ENCODE measurements around the gene RBMS2.
"Not testable (repeated sequence)": the region's sequence is repeated elsewhere in the genome, so short reads cannot be mapped to it uniquely, and the experiment has no call there.

The RBMS2 gene

GRCh38 chr12:56518570-56518969 is 3.0 kb upstream of the RBMS2 start:
- DNase-seq (ENCODE audit: low read depth) = no peak

DNA sequence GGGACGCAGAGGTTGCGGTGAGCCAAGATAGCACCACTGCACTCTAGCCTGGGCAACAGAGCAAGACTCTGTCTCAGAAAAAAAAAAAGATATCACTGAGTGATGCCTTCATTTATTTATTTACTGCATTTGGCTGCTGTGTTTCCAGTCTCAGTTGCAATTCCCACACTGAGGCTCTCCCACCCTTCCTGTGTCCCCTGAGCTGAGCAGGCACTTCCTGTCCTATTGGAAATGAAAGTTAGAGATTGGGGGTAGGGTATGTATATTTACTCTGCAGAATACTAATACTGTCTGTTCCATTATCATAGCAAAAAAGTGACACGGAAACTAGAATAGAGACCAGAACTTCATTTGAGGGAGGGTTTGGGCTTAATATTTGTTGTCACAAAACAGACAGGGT is 1.6 kb upstream of the RBMS2 start:
- no peak for DNase-seq (ENCODE audit: low read depth)

DNA sequence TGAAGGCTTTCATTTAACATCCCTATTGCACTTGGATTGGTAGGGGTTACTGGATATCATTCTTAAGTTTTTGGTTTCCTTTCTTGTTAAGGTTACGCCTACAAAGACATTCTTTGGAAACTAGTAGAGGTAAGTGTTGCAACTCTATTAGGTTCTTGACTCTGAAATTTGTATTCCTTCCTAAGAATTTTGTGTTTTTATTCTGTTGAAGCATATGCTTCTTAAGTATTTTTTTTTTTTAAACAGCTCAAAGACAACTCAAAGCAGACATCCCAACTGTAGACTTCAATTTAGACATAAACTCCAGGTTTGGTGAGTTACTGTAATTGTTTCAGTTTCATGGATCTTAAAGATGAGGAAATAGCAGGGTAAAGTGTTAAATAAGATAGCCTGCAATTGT is 1.1 kb upstream of the RBMS2 start:
- no peak for DNase-seq (ENCODE audit: low read depth)

DNA sequence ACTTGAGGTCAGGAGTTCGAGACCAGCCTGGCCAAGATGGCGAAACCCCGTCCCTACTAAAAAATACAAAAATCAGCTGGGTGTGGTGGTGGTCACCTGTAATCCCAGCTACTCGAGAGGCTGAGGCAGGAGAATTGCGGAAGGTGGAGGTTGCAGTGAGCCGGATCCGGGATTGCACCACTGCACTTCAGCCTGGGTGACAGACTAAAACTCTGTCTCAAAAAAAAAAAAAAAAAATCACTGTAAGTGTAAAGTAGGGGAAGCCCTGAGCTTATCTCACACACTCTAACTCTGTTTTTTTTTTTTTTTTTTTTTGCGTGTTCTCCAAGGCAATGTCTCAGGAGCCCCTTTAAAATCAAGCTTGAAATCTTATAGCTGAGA is 421 bp upstream of the RBMS2 start:
- no peak for DNase-seq (ENCODE audit: low read depth)

DNA sequence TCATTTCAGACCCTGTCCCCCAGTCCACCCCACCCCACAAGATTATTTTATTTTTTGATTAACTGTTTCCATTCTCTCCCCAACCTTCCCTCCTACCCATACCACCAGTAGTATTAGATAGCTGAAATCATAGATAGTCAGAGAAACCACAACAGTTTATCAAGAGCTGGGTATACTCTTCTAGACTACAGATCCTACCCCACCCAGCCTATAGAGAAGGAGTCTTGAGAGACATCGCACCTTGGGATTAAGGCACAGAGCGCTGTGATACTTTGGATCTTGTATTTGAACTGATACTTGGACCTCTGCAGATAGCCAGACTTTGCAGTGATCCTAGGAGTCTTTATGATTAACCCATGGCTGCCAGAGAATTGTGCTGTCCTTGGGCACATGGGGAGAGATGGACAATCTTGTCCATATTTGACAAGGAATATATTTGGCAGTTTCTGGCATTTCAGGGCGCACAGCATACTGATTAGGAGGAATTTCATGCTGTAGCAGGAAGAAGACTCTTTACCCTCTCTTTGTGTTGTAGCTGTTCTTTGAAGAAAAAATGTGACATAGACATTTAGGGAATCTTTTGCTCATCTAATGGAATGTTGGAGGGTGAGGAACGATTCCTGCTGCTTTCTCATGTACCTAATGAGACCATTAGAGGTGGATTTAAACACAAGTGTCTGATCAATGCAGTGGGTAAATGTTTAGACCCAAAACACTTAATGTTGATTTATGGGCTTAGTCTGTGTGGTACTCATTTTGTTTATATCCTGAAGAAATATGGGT is 982 bp downstream of the RBMS2 start:
- no peak for DNase-seq (ENCODE audit: low read depth)

GRCh38 chr12:56528846-56529245 is 7.2 kb downstream of the RBMS2 start:
- no peak for DNase-seq (ENCODE audit: low read depth)

- DNase-seq (ENCODE audit: low read depth) = no peak
Observed at GRCh38 chr12:56529656-56530055, 8.0 kb downstream of the RBMS2 start.

- no peak for DNase-seq (ENCODE audit: low read depth)
Observed at GRCh38 chr12:56530390-56531055, 8.9 kb downstream of the RBMS2 start.

DNA sequence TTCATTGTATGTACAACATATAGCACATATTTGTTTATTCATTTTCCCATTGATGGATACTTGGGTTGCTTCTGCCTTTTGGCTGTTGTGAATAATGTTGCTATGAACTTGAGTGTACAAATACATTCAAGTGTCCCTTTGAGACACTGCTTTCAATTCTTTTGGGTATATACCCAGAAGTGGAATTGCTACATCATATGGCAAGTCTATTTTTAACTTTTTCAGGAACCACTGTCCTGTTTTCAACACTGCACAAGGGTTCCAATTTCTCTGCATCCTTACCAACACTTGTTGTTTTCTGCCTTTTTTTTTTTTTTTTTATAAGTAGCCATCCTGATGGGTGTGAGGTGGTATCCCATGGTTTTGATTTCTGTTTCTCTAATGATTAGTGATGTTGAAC is 15.9 kb downstream of the RBMS2 start:
- no peak for DNase-seq (ENCODE audit: low read depth)

DNA sequence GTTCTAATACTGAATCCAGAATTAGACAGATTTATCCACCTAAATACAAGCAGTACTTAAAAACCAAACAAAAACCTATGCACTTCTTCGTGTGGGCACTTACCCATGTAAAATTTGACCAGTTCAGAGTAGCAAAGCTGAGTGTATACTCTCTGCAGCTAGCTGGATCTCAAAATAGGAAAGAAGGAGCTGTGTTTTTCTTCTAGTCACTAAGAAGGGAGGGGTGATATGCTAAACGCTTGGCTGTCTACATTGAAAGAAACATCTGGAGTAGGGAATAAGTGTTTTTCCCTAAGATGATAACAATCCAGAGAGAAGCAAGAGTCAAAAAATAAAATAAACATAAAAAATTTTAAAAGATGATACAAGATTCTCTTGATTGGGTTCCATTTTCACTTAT is 20.0 kb downstream of the RBMS2 start:
- DNase-seq (ENCODE audit: low read depth) = no peak

GRCh38 chr12:56542164-56542563 is 20.5 kb downstream of the RBMS2 start:
- no peak for DNase-seq (ENCODE audit: low read depth)

DNA sequence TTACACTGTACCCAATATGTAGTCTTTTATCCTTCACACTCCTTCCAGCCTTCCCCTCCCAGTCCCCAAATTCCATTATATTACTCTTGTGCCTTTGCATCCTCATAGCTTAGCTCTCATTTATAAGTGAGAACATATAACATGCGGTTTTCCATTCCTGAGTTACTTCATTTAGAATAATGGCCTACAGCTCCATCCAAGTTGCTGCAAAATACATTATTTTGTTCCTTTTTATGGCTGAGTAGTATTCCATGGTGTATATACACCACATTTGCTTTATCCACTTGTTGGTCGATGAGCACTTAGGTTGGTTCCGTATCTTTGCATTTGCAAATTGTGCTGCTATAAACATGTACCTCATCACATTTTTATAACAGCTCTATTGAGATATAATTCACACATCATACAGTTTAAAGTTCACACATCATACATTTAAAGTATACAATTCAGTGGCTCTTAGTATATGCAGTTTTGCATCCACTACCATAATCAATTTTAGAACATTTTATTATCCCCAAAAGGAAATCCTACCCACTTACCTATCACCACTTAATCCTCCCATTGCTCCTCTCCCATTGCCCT is 23.5 kb downstream of the RBMS2 start:
- DNase-seq (ENCODE audit: low read depth) = no peak

- DNase-seq (ENCODE audit: low read depth) = no peak
Observed at GRCh38 chr12:56546680-56547079, 25.1 kb downstream of the RBMS2 start.

GRCh38 chr12:56551070-56551469 is 29.4 kb downstream of the RBMS2 start:
- no peak for DNase-seq (ENCODE audit: low read depth)

GRCh38 chr12:56565510-56566101 is 44.0 kb downstream of the RBMS2 start:
- no peak for DNase-seq (ENCODE audit: low read depth)

DNA sequence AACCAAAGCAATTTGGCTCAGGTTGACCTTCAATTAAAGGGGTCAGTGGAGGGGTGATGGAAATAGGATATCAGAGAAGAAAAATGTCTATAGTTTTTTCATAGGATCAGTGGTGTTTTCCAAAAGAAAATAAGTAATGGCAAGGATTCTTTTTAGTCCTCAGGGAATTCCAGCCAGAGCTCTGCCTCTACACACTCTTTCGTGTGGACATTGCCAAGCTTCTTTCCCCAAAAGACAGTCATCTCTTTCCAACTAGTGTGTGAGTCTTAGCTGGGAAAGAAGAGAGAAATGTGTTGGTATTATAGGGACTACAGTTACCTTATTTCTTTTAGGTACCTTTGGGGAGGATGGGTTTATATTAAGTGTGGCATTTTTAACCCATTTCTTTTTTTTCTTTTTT is 46.5 kb downstream of the RBMS2 start:
- no peak for DNase-seq (ENCODE audit: low read depth)

GRCh38 chr12:56571121-56571520 is 49.5 kb downstream of the RBMS2 start:
- no peak for DNase-seq (ENCODE audit: low read depth)

DNA sequence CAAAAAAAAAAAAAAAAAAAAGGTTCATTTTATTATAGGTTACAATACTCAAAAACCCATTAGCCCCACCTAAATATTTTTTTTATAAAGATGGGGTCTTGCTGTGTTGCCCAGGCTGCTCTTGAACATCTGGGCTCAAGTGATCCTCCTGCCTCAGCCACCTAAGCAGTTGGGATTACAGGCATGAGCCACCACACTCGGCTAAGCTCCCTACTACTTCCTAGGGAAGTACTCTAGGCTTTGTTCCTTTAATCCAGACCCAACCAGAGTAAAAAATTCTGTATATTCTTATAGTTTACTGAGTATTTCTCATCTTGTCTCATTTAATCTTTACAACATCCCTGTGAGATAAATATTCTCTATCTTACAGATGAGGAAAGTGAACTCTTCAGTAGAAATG is 50.7 kb downstream of the RBMS2 start:
- DNase-seq (ENCODE audit: low read depth) = no peak

DNA sequence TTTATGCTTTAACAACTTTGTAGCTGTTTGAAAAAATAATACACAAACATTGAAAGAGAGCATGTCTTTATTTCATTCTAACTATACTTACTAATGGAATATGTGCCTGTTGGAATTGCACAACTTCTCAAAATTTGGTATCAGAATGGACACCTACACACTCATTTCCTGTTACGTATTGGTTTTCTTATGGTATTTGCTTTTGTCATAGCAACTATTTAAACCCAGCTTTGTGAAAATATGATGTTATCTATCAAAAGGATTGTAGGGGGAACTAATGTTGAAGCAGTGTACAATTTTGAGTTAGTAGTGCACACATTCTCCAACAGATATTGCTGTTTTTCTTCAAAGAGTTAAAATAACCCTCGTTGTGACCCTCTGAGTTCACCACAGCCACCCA is 52.6 kb downstream of the RBMS2 start:
- DNase-seq (ENCODE audit: low read depth) = no peak

DNA sequence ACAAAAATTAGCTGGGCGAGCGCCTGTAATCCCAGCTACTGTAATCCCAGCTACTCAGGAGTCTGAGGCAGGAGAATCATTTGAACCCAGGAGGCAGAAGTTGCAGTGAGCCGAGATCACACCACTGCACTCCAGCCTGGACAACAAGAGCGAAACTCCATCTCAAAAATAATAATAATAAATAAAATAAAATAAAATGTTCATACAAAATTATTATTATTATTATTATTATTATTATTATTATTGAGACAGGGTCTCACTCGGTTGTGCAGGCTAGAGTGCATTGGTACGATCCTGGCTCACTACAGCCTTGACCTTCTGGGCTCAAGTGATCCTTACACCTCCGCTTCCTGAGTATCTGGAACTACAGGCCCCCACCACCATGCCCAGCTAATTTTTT is 55.6 kb downstream of the RBMS2 start:
- DNase-seq (ENCODE audit: low read depth) = not testable (repeated sequence)

DNA sequence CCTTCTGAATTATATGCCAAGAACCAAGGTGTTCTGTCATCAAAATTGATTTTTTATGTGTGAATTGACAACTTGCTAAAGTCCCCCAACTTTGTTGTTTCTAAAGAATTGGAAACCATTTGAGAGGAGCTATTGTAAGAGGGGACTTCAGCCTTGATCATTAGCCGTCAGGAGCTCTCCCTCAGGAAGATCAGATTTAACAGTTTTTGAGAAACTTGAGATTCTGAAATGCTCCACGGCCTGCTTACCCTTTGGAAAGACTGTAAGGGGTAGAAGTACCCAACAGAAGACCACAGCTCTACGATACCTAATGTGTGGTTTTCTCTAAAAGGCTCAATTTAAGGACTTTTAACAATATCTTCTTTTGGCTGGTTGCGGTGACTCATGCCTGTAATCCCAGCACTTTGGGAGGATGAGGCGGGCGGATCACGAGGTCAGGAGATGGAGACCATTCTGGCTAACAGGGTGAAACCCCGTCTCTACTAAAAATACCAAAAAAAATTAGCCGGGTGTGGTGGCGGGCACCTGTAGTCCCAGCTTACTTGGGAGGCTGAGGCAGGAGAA is 57.4 kb downstream of the RBMS2 start:
- no peak for DNase-seq (ENCODE audit: low read depth)

- DNase-seq (ENCODE audit: low read depth) = no peak
Observed at GRCh38 chr12:56581418-56582145, 60.0 kb downstream of the RBMS2 start.
